Ishikawa (cell line): ENCODE measurements around the gene ANO7.

Source experiments
- CEBPB ChIP-seq: IDR thresholded peaks from 2 replicates; pipeline ENCODE4 v1.6.1; 2012
- CREB1 ChIP-seq: IDR thresholded peaks from 2 replicates; pipeline ENCODE4 v1.6.1; 2012; ENCODE audit warnings: low read depth
- EGR1 ChIP-seq: IDR thresholded peaks from 2 replicates; pipeline ENCODE4 v1.6.1; 2012
- EP300 ChIP-seq: IDR thresholded peaks from 2 replicates; pipeline ENCODE4 v1.6.1; 2012; ENCODE audit warnings: borderline replicate concordance
- FOXM1 ChIP-seq: IDR thresholded peaks from 2 replicates; pipeline ENCODE4 v1.6.1; 2012; ENCODE audit warnings: low read depth, borderline replicate concordance
- MAX ChIP-seq: IDR thresholded peaks from 2 replicates; pipeline ENCODE4 v1.6.1; 2012
- NFIC ChIP-seq: IDR thresholded peaks from 2 replicates; pipeline ENCODE4 v1.6.1; 2012
- RAD21 ChIP-seq: IDR thresholded peaks from 2 replicates; pipeline ENCODE4 v1.6.1; 2012; ENCODE audit warnings: low read depth
- REST ChIP-seq: IDR thresholded peaks from 2 replicates; pipeline ENCODE4 v1.6.1; 2012; ENCODE audit warnings: low read depth, mild to moderate bottlenecking
- TAF1 ChIP-seq: IDR thresholded peaks from 2 replicates; pipeline ENCODE4 v1.6.1; 2012; ENCODE audit warnings: low read depth, mild to moderate bottlenecking
- TCF12 ChIP-seq: IDR thresholded peaks from 2 replicates; pipeline ENCODE4 v1.6.1; 2012; ENCODE audit warnings: low read depth
- TEAD4 ChIP-seq: IDR thresholded peaks from 2 replicates; pipeline ENCODE4 v1.6.1; 2012
- USF1 ChIP-seq: IDR thresholded peaks from 2 replicates; pipeline ENCODE4 v1.6.1; 2012
- YY1 ChIP-seq: IDR thresholded peaks from 2 replicates; pipeline ENCODE4 v1.6.1; 2012; ENCODE audit warnings: low read depth
- ZBTB7A ChIP-seq: IDR thresholded peaks from 2 replicates; pipeline ENCODE4 v1.6.1; 2012; ENCODE audit warnings: low read depth

The ANO7 gene

GRCh38 chr2:241157841-241158545 is 30.5 kb upstream of the ANO7 start:
- TF ChIP-seq ZBTB7A (no peak), YY1 (no peak), CREB1 (no peak), FOXM1 (no peak), NFIC (no peak), TCF12 (no peak)

- TF ChIP-seq TCF12, result no peak
- no peak for TF ChIP-seq FOXM1
- no peak for TF ChIP-seq EP300
- no peak for TF ChIP-seq ZBTB7A
- no peak for TF ChIP-seq CREB1
- no peak for TF ChIP-seq RAD21
- no peak for TF ChIP-seq NFIC
- TF ChIP-seq REST, result no peak
- TF ChIP-seq YY1, result no peak
These were observed 30.0 kb upstream of the ANO7 start for GRCh38 chr2:241158546-241158900.

- no peak for TF ChIP-seq NFIC
- no peak for TF ChIP-seq MAX
- TF ChIP-seq FOXM1, result no peak
- TF ChIP-seq ZBTB7A, result no peak
- TF ChIP-seq YY1, result no peak
- no peak for TF ChIP-seq EGR1
- TF ChIP-seq REST, result no peak
- TF ChIP-seq CEBPB, result no peak
- TF ChIP-seq RAD21, result no peak
- no peak for TF ChIP-seq TEAD4
- no peak for TF ChIP-seq USF1
- no peak for TF ChIP-seq EP300
- TF ChIP-seq TAF1, result no peak
- TF ChIP-seq CREB1, result no peak
These were observed 29.4 kb upstream of the ANO7 start for GRCh38 chr2:241159116-241159515.

- TF ChIP-seq MAX (no peak), CEBPB (no peak), EP300 (no peak), FOXM1 (no peak), REST (no peak), TCF12 (no peak), ZBTB7A (no peak), CREB1 (no peak)
These were observed 28.2 kb upstream of the ANO7 start for GRCh38 chr2:241160318-241160717.

GRCh38 chr2:241161646-241162281 is 26.7 kb upstream of the ANO7 start:
- TF ChIP-seq USF1, result no peak
- no peak for TF ChIP-seq YY1
- TF ChIP-seq REST, result no peak
- no peak for TF ChIP-seq EGR1
- TF ChIP-seq TCF12, result no peak
- no peak for TF ChIP-seq MAX
- no peak for TF ChIP-seq ZBTB7A
- no peak for TF ChIP-seq CREB1
- TF ChIP-seq FOXM1, result no peak
